K562 (cell line): ENCODE data around the gene RABL3. TPM values are rescaled to one million over a fixed set of nuclear protein-coding genes. Genes with fewer than 3 reads are reported as not detected.

Experiments used
- HMBOX1 ChIP-seq: sonication (generic); IDR thresholded peaks from 2 replicates; pipeline ENCODE4 v1.6.1; 2016
- POLR3G ChIP-seq: IDR thresholded peaks from 2 replicates; pipeline ENCODE4 v1.6.1; 2011; ENCODE audit not compliant: insufficient read length, insufficient replicate concordance; ENCODE audit errors: extremely low read depth
- ZC3H11A ChIP-seq: IDR thresholded peaks from 2 replicates; pipeline ENCODE4 v1.6.1; 2012; ENCODE audit warnings: low read depth, low read length, improper control_type of control experiment
- ZNF134 ChIP-seq: fragments of 250-450 bp; sonication (Bioruptor Pico); conservative IDR thresholded peaks from 2 replicates; pipeline ENCODE4 v1.4.0; 2020
- polyA plus RNA-seq, 8 experiments: library from polyadenylated mRNA; depleted of rRNA in 4 of 8; stranded (reverse) in 5 of 8; unstranded in 3 of 8; fragments of >200 nt; fragmentation: Nextera tagmentation in 2 of 8; fragmentation: Illumina TruSeq in 1 of 8; extraction: Ambion mirVana in 2 of 8; extraction: Trizol in 1 of 8; gene quantifications; 2 replicates each; pipeline versions ENCODE4 v1.2.1 to v1.2.3, GENCODE V29; 2011 to 2014; ENCODE audit warnings: inconsistent platforms in 1 of 8, missing spikeins in 1 of 8
- total RNA-seq, 7 experiments: library from RNA; depleted of rRNA in 6 of 7; stranded (reverse); fragments of >200 nt in 6 of 7; fragmentation: Illumina TruSeq in 2 of 7; extraction: Trizol in 2 of 7; gene quantifications; 2 replicates each; pipeline versions ENCODE4 v1.2.1 to v1.2.3, GENCODE V29; 2011 to 2021; ENCODE audit warnings: low replicate concordance in 1 of 7
- TF ChIP-seq, protein P1 (sequence below): fragments of 200-600 bp; sonication (generic); IDR thresholded peaks from one replicate; pipeline ENCODE4 v1.6.1; 2012; ENCODE audit warnings: mild to moderate bottlenecking, low read depth, low read length, inconsistent platforms
- TF ChIP-seq, protein P2 (sequence below): fragments of 250-450 bp; sonication (Bioruptor Pico); IDR thresholded peaks from 2 replicates; pipeline ENCODE4 v1.8.0; 2022; ENCODE audit warnings: moderate library complexity, mild to moderate bottlenecking, inconsistent platforms

Gene RABL3
- total and polyA plus RNA-seq, 9 of the 15 experiments (the other 6 are each of a cell fraction or from before 2014, with no cell fraction given): 6.5 to 30.7 (median 12.3) TPM

DNA sequence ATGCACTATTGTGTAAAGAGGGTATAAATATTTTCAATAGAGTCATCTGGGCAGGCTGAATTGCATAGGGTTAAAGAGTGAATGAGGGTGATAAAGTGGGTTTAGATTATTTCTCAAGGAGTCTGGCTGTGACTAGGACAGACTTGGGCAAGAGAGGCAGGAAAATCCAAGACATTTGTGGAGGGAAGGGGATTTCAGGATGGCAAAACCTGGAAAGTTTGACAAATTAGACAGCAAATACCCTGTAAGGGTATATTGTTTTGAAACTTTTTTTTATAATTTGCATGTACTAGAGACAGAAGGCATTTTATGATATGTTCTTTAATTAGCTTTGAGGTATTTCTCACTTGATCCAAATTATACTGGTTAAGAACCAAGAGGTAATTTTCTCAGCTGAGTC lies 77.4 kb downstream of the RABL3 start (continued):
- TF ChIP-seq, protein P1, sequence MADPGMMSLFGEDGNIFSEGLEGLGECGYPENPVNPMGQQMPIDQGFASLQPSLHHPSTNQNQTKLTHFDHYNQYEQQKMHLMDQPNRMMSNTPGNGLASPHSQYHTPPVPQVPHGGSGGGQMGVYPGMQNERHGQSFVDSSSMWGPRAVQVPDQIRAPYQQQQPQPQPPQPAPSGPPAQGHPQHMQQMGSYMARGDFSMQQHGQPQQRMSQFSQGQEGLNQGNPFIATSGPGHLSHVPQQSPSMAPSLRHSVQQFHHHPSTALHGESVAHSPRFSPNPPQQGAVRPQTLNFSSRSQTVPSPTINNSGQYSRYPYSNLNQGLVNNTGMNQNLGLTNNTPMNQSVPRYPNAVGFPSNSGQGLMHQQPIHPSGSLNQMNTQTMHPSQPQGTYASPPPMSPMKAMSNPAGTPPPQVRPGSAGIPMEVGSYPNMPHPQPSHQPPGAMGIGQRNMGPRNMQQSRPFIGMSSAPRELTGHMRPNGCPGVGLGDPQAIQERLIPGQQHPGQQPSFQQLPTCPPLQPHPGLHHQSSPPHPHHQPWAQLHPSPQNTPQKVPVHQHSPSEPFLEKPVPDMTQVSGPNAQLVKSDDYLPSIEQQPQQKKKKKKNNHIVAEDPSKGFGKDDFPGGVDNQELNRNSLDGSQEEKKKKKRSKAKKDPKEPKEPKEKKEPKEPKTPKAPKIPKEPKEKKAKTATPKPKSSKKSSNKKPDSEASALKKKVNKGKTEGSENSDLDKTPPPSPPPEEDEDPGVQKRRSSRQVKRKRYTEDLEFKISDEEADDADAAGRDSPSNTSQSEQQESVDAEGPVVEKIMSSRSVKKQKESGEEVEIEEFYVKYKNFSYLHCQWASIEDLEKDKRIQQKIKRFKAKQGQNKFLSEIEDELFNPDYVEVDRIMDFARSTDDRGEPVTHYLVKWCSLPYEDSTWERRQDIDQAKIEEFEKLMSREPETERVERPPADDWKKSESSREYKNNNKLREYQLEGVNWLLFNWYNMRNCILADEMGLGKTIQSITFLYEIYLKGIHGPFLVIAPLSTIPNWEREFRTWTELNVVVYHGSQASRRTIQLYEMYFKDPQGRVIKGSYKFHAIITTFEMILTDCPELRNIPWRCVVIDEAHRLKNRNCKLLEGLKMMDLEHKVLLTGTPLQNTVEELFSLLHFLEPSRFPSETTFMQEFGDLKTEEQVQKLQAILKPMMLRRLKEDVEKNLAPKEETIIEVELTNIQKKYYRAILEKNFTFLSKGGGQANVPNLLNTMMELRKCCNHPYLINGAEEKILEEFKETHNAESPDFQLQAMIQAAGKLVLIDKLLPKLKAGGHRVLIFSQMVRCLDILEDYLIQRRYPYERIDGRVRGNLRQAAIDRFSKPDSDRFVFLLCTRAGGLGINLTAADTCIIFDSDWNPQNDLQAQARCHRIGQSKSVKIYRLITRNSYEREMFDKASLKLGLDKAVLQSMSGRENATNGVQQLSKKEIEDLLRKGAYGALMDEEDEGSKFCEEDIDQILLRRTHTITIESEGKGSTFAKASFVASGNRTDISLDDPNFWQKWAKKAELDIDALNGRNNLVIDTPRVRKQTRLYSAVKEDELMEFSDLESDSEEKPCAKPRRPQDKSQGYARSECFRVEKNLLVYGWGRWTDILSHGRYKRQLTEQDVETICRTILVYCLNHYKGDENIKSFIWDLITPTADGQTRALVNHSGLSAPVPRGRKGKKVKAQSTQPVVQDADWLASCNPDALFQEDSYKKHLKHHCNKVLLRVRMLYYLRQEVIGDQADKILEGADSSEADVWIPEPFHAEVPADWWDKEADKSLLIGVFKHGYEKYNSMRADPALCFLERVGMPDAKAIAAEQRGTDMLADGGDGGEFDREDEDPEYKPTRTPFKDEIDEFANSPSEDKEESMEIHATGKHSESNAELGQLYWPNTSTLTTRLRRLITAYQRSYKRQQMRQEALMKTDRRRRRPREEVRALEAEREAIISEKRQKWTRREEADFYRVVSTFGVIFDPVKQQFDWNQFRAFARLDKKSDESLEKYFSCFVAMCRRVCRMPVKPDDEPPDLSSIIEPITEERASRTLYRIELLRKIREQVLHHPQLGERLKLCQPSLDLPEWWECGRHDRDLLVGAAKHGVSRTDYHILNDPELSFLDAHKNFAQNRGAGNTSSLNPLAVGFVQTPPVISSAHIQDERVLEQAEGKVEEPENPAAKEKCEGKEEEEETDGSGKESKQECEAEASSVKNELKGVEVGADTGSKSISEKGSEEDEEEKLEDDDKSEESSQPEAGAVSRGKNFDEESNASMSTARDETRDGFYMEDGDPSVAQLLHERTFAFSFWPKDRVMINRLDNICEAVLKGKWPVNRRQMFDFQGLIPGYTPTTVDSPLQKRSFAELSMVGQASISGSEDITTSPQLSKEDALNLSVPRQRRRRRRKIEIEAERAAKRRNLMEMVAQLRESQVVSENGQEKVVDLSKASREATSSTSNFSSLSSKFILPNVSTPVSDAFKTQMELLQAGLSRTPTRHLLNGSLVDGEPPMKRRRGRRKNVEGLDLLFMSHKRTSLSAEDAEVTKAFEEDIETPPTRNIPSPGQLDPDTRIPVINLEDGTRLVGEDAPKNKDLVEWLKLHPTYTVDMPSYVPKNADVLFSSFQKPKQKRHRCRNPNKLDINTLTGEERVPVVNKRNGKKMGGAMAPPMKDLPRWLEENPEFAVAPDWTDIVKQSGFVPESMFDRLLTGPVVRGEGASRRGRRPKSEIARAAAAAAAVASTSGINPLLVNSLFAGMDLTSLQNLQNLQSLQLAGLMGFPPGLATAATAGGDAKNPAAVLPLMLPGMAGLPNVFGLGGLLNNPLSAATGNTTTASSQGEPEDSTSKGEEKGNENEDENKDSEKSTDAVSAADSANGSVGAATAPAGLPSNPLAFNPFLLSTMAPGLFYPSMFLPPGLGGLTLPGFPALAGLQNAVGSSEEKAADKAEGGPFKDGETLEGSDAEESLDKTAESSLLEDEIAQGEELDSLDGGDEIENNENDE: no peak
- TF ChIP-seq POLR3G (no peak), ZC3H11A (no peak), HMBOX1 (no peak), ZNF134 (CRISPR knock-in tag) (no peak)
- TF ChIP-seq, protein P2, sequence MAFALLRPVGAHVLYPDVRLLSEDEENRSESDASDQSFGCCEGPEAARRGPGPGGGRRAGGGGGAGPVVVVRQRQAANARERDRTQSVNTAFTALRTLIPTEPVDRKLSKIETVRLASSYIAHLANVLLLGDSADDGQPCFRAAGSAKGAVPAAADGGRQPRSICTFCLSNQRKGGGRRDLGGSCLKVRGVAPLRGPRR (CRISPR knock-in tag): no peak
